ENCODE results near the gene HPCAL1.

- no peak for TF ChIP-seq CTCF (IDR thresholded peaks at IDR 0.05)
- TF ChIP-seq ZFX (IDR thresholded peaks at IDR 0.05; ENCODE audit: borderline replicate concordance), result no peak
These were observed 66.9 kb downstream of the HPCAL1 start for GRCh38 chr2:10369269-10370255.

Data from 22Rv1 (cell line).